Neural progenitor cell (in vitro differentiated cells): ENCODE data around the gene FMR1. TPM values are rescaled to one million over a fixed set of nuclear protein-coding genes. Genes with fewer than 3 reads are reported as not detected.

Experiments
- DNase-seq: peaks from one replicate; pipeline ENCODE4 v3.0.0-alpha.2; 2016; ENCODE audit warnings: low spot score
- H2AFZ ChIP-seq: fragments of 200-600 bp; sonication (generic); replicated peaks from 2 replicates; pipeline ENCODE4 v1.6.1; 2016; ENCODE audit warnings: antibody characterized with exemption
- H3F3A ChIP-seq: fragments of 200-600 bp; sonication (generic); 2 replicates; pipeline ENCODE4 v1.6.1; 2016; ENCODE audit warnings: antibody characterized with exemption, low read depth
- H3K27ac ChIP-seq: fragments of 200-600 bp; sonication (generic); 2 replicates; pipeline ENCODE4 v1.5.1; 2016; ENCODE audit warnings: mild to moderate bottlenecking
- H3K27me3 ChIP-seq: fragments of 200-600 bp; sonication (generic); 2 replicates; pipeline ENCODE4 v1.6.1; 2016; ENCODE audit warnings: mild to moderate bottlenecking, moderate library complexity
- H3K36me3 ChIP-seq: fragments of 200-600 bp; sonication (generic); 2 replicates; pipeline ENCODE4 v1.5.1; 2016
- H3K4me1 ChIP-seq: fragments of 200-600 bp; sonication (generic); 2 replicates; pipeline ENCODE4 v1.6.1; 2016; ENCODE audit warnings: mixed run types
- H3K4me2 ChIP-seq: fragments of 200-600 bp; sonication (generic); 2 replicates; pipeline ENCODE4 v1.6.1; 2016
- H3K4me3 ChIP-seq: fragments of 200-600 bp; sonication (generic); 2 replicates; pipeline ENCODE4 v1.5.1; 2016
- H3K79me2 ChIP-seq: fragments of 200-600 bp; sonication (generic); 2 replicates; pipeline ENCODE4 v1.6.1; 2016; ENCODE audit warnings: low read depth
- H3K9ac ChIP-seq: fragments of 200-600 bp; sonication (generic); 2 replicates; pipeline ENCODE4 v1.6.1; 2016
- H3K9me3 ChIP-seq: fragments of 200-600 bp; sonication (generic); 2 replicates; pipeline ENCODE4 v1.5.1; 2016; ENCODE audit warnings: low read depth
- H4K20me1 ChIP-seq: fragments of 200-600 bp; sonication (generic); 2 replicates; pipeline ENCODE4 v1.6.1; 2016; ENCODE audit warnings: low read depth
- H3K27ac Mint-ChIP-seq: 3 replicates; pipeline ENCODE4 v1.8.0; 2021; ENCODE audit warnings: mixed read lengths
- H3K27me3 Mint-ChIP-seq: 2 replicates; pipeline ENCODE4 v1.8.0; 2022; ENCODE audit warnings: low read depth, mild to moderate bottlenecking, inconsistent platforms, moderate library complexity, mixed read lengths; ENCODE audit not compliant: insufficient read depth
- H3K36me3 Mint-ChIP-seq: 3 replicates; pipeline ENCODE4 v1.8.0; 2021; ENCODE audit warnings: mixed read lengths
- H3K4me1 Mint-ChIP-seq: 3 replicates; pipeline ENCODE4 v1.8.0; 2021; ENCODE audit warnings: mixed read lengths
- H3K4me3 Mint-ChIP-seq: 3 replicates; pipeline ENCODE4 v1.8.0; 2021; ENCODE audit warnings: mild to moderate bottlenecking, moderate library complexity, mixed read lengths
- H3K9me3 Mint-ChIP-seq: 3 replicates; pipeline ENCODE4 v1.8.0; 2020; ENCODE audit warnings: mixed read lengths
- EZH2 ChIP-seq: fragments of 200-600 bp; sonication (generic); IDR thresholded peaks from 2 replicates; pipeline ENCODE4 v1.6.1; 2017; ENCODE audit warnings: antibody characterized with exemption, mild to moderate bottlenecking, moderate library complexity
- EZH2phosphoT487 ChIP-seq: fragments of 200-600 bp; sonication (generic); IDR thresholded peaks from 2 replicates; pipeline ENCODE4 v1.6.1; 2017; ENCODE audit warnings: antibody characterized with exemption
- small RNA-seq: library from RNA; depleted of rRNA; stranded (forward); fragments of <200 nt; gene quantifications from one replicate; pipeline ENCODE3, GENCODE V24; 2015
- total RNA-seq: library from RNA; depleted of rRNA; stranded (reverse); fragments of >200 nt; gene quantifications from 2 replicates; pipeline ENCODE4 v1.2.3, GENCODE V29; 2015; ENCODE audit warnings: low replicate concordance
- TF ChIP-seq, protein P1 (sequence below): fragments of 200-600 bp; sonication (generic); IDR thresholded peaks from 2 replicates; pipeline ENCODE4 v1.5.1; 2017; ENCODE audit warnings: antibody characterized with exemption, mild to moderate bottlenecking

The FMR1 gene
- total RNA-seq, 1 donor from 2014 or later, result 61.1 TPM

DNA sequence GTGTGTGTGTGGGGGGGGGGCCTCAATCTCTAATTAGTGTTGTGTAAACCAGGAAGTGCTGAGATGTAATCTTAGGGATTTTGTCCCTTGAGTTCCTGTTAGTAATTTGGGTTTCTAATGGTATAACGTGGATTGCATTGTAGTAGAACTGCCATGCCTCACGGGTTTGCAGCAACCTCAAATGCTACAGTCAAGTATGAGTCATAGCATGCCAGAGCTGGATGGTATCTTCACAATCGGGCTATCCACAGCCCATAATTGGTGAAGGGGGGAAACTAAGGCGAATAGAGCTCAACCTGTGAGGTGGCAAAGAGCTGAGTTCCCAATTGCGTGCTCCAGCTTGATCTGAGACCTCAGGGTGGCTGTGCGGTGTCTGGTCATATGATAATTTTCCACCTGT is 67.2 kb downstream of the FMR1 start:
- Histone ChIP-seq H3K4me3 (no peak overlapping the region), H3K36me3 (no peaks in the 10 kb centered on the region), H3K9ac (no peak overlapping the region), H3K9me3 (no peaks in the 10 kb centered on the region), H2AFZ (no peak overlapping the region), H3K79me2 (no peaks in the 10 kb centered on the region), H3K27ac (no peak overlapping the region), H3K27me3 (no peaks in the 10 kb centered on the region), H3K4me2 (no peak overlapping the region), H3K4me1 (no peaks in the 10 kb centered on the region), H4K20me1 (no peaks in the 10 kb centered on the region), H3F3A (no peaks in the 10 kb centered on the region)
- no peak overlapping the region for H3K4me3 Mint-ChIP-seq
- DNase-seq, result no peak
- H3K4me1 Mint-ChIP-seq, result no peaks in the 10 kb centered on the region
- no peaks in the 10 kb centered on the region for H3K27me3 Mint-ChIP-seq
- TF ChIP-seq, protein P1, sequence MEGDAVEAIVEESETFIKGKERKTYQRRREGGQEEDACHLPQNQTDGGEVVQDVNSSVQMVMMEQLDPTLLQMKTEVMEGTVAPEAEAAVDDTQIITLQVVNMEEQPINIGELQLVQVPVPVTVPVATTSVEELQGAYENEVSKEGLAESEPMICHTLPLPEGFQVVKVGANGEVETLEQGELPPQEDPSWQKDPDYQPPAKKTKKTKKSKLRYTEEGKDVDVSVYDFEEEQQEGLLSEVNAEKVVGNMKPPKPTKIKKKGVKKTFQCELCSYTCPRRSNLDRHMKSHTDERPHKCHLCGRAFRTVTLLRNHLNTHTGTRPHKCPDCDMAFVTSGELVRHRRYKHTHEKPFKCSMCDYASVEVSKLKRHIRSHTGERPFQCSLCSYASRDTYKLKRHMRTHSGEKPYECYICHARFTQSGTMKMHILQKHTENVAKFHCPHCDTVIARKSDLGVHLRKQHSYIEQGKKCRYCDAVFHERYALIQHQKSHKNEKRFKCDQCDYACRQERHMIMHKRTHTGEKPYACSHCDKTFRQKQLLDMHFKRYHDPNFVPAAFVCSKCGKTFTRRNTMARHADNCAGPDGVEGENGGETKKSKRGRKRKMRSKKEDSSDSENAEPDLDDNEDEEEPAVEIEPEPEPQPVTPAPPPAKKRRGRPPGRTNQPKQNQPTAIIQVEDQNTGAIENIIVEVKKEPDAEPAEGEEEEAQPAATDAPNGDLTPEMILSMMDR, result no peak
- TF ChIP-seq EZH2, result no peak
- peaks cover 8% of the 10 kb centered on the region for H3K9me3 Mint-ChIP-seq
- H3K27ac Mint-ChIP-seq, result no peak overlapping the region
- no peaks in the 10 kb centered on the region for H3K36me3 Mint-ChIP-seq

DNA sequence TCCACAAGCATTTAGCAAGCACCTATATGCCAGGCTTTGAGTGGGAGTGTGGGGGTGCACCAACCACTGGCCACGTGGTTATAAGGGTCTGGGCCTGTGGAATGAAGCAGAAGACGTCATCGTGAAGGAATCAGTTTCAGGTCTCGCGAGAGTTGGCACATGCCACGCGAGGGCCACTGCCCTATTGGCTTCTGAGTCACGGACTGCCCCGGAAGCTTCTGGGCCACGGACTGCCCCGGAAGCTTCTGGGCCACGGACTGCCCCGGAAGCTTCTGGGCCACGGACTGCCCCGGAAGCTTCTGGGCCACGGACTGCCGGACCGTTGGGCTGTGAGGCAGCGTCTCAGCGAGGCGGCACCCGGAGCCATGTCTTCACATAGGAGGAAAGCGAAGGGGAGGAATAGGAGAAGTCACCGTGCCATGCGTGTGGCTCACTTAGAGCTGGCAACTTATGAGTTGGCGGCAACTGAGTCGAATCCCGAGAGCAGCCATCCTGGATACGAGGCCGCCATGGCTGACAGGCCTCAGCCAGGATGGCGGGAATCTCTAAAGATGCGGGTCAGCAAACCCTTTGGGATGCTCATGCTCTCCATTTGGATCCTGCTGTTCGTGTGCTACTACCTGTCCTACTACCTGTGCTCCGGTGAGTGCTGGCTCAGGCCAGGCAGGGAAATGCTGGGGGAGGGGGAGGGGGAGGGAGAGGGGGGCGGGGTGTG is 69.5 kb downstream of the FMR1 start, which contains the start of gene FMR1NB:
TSS of gene FMR1NB (plus strand) at position 300 of the 715 bp plus-strand sequence. CDS start at position 366, 66 bp downstream.
- Histone ChIP-seq H3K79me2 (no peaks in the 10 kb centered on the region), H3F3A (no peaks in the 10 kb centered on the region), H3K9me3 (no peaks in the 10 kb centered on the region), H3K36me3 (no peaks in the 10 kb centered on the region), H4K20me1 (no peaks in the 10 kb centered on the region), H3K4me3 (no peak within 1 kb of the TSS), H3K9ac (no peak within 1 kb of the TSS), H3K4me1 (no peaks in the 10 kb centered on the region), H2AFZ (no peak within 1 kb of the TSS), H3K27ac (no peak within 1 kb of the TSS), H3K27me3 (no peaks in the 10 kb centered on the region), H3K4me2 (no peak within 1 kb of the TSS)
- H3K27me3 Mint-ChIP-seq, result no peaks in the 10 kb centered on the region
- H3K9me3 Mint-ChIP-seq, result peaks cover 10% of the 10 kb centered on the region
- H3K4me3 Mint-ChIP-seq, result no peak within 1 kb of the TSS
- H3K4me1 Mint-ChIP-seq, result no peaks in the 10 kb centered on the region
- H3K27ac Mint-ChIP-seq, result no peak within 1 kb of the TSS
- TF ChIP-seq, protein P1, result no peak
- TF ChIP-seq EZH2phosphoT487 (no peak), EZH2 (no peak)
- no peak for DNase-seq
- H3K36me3 Mint-ChIP-seq, result no peaks in the 10 kb centered on the region

Small RNAs within 50 kb of the gene (small RNA-seq; reads per million reads assigned to genes)
- not detected for gene RF02118

Other genes starting within 250 kb of the FMR1 start
- gene FMR1NB, start 69.4 kb downstream of the FMR1 start, total RNA-seq, result not detected in 2 replicates